SK-N-SH treated with all-trans-retinoic acid at 6 μM for 48 hours (cell line): ENCODE measurements around the gene CCDC24.

Experiments used
- ATAC-seq: fragments of 200-7000 bp; cut with Tn5 transposase; 3 replicates; pipeline ENCODE4 v1.9.1; 2020; ENCODE audit warnings: mild to moderate bottlenecking, moderate library complexity
- ARNTL ChIP-seq: fragments of 450-650 bp; formaldehyde crosslinking; IDR thresholded peaks from 2 replicates; pipeline ENCODE4 v1.5.0; 2020; ENCODE audit warnings: low read depth, mild to moderate bottlenecking, moderate library complexity, borderline replicate concordance
- BACH2 ChIP-seq: fragments of 250-450 bp; sonication (Bioruptor Pico); IDR thresholded peaks from 2 replicates; pipeline ENCODE4 v1.9.0; 2021; ENCODE audit warnings: mild to moderate bottlenecking, borderline replicate concordance
- CSDC2 ChIP-seq: fragments of 250-450 bp; sonication (Bioruptor Pico); IDR thresholded peaks from 2 replicates; pipeline ENCODE4 v1.5.0; 2020; ENCODE audit warnings: mild to moderate bottlenecking, moderate library complexity
- ESRRG ChIP-seq: fragments of 250-450 bp; sonication (Bioruptor Pico); IDR thresholded peaks from 2 replicates; pipeline ENCODE4 v1.6.1; 2021; ENCODE audit warnings: mild to moderate bottlenecking
- GLIS3 ChIP-seq: fragments of 250-450 bp; sonication (Bioruptor Pico); IDR thresholded peaks from 2 replicates; pipeline ENCODE4 v1.5.0; 2020; ENCODE audit warnings: mild to moderate bottlenecking, moderate library complexity
- ISL1 ChIP-seq: fragments of 250-450 bp; sonication (Bioruptor Pico); IDR thresholded peaks from 2 replicates; pipeline ENCODE4 v2.1.2; 2022; ENCODE audit warnings: mild to moderate bottlenecking, moderate library complexity
- OSR1 ChIP-seq: fragments of 250-450 bp; sonication (Bioruptor Pico); IDR thresholded peaks from 2 replicates; pipeline ENCODE4 v1.8.0; 2022; ENCODE audit warnings: moderate library complexity, mild to moderate bottlenecking, inconsistent platforms
- PPARA ChIP-seq: fragments of 250-450 bp; sonication (Bioruptor Pico); IDR thresholded peaks from 2 replicates; pipeline ENCODE4 v1.5.0; 2020; ENCODE audit warnings: mild to moderate bottlenecking, borderline replicate concordance
- SNAI2 ChIP-seq: fragments of 250-450 bp; sonication (Bioruptor Pico); IDR thresholded peaks from 2 replicates; pipeline ENCODE4 v1.5.0; 2020; ENCODE audit warnings: mild to moderate bottlenecking, moderate library complexity
- TCF4 ChIP-seq: fragments of 250-450 bp; sonication (Bioruptor Pico); IDR thresholded peaks from 2 replicates; pipeline ENCODE4 v1.8.0; 2021; ENCODE audit warnings: mild to moderate bottlenecking, moderate library complexity, borderline replicate concordance
- TOX ChIP-seq: fragments of 250-450 bp; sonication (Bioruptor Pico); IDR thresholded peaks from 2 replicates; pipeline ENCODE4 v1.8.0; 2021; ENCODE audit warnings: mild to moderate bottlenecking, moderate library complexity, borderline replicate concordance
- ZC3H10 ChIP-seq: fragments of 250-450 bp; sonication (Bioruptor Pico); IDR thresholded peaks from 2 replicates; pipeline ENCODE4 v1.5.1; 2021; ENCODE audit warnings: mild to moderate bottlenecking, moderate library complexity
- ZFP3 ChIP-seq: fragments of 250-450 bp; sonication (Bioruptor Pico); IDR thresholded peaks from 2 replicates; pipeline ENCODE4 v1.5.0; 2020; ENCODE audit warnings: mild to moderate bottlenecking, moderate library complexity
- ZFP30 ChIP-seq: fragments of 450-650 bp; formaldehyde crosslinking; IDR thresholded peaks from 2 replicates; pipeline ENCODE4 v1.5.0; 2022; ENCODE audit warnings: mild to moderate bottlenecking, moderate library complexity
- ZNF565 ChIP-seq: fragments of 450-650 bp; formaldehyde crosslinking; conservative IDR thresholded peaks from 2 replicates; pipeline ENCODE4 v1.5.0; 2020; ENCODE audit warnings: low read depth, mild to moderate bottlenecking, moderate library complexity
- ZNF70 ChIP-seq: fragments of 450-650 bp; formaldehyde crosslinking; IDR thresholded peaks from 2 replicates; pipeline ENCODE4 v1.5.0; 2020; ENCODE audit warnings: mild to moderate bottlenecking, moderate library complexity
- ZNF8 ChIP-seq: fragments of 450-650 bp; formaldehyde crosslinking; IDR thresholded peaks from 2 replicates; pipeline ENCODE4 v1.5.0; 2020; ENCODE audit warnings: mild to moderate bottlenecking, moderate library complexity
- TF ChIP-seq, protein P1 (sequence below): fragments of 250-450 bp; sonication (Bioruptor Pico); IDR thresholded peaks from 2 replicates; pipeline ENCODE4 v1.8.0; 2020; ENCODE audit warnings: mild to moderate bottlenecking, moderate library complexity, borderline replicate concordance
- TF ChIP-seq, protein P2 (sequence below): fragments of 250-450 bp; sonication (Bioruptor Pico); IDR thresholded peaks from 2 replicates; pipeline ENCODE4 v1.5.1; 2021; ENCODE audit warnings: mild to moderate bottlenecking, moderate library complexity
- TF ChIP-seq, protein P3 (sequence below): fragments of 250-450 bp; sonication (Bioruptor Pico); IDR thresholded peaks from 2 replicates; pipeline ENCODE4 v1.5.0; 2020; ENCODE audit warnings: mild to moderate bottlenecking, moderate library complexity
- TF ChIP-seq, protein P4 (sequence below): fragments of 250-450 bp; sonication (Bioruptor Pico); IDR thresholded peaks from 2 replicates; pipeline ENCODE4 v1.5.1; 2020; ENCODE audit warnings: low read depth, mild to moderate bottlenecking, moderate library complexity

Gene CCDC24

DNA sequence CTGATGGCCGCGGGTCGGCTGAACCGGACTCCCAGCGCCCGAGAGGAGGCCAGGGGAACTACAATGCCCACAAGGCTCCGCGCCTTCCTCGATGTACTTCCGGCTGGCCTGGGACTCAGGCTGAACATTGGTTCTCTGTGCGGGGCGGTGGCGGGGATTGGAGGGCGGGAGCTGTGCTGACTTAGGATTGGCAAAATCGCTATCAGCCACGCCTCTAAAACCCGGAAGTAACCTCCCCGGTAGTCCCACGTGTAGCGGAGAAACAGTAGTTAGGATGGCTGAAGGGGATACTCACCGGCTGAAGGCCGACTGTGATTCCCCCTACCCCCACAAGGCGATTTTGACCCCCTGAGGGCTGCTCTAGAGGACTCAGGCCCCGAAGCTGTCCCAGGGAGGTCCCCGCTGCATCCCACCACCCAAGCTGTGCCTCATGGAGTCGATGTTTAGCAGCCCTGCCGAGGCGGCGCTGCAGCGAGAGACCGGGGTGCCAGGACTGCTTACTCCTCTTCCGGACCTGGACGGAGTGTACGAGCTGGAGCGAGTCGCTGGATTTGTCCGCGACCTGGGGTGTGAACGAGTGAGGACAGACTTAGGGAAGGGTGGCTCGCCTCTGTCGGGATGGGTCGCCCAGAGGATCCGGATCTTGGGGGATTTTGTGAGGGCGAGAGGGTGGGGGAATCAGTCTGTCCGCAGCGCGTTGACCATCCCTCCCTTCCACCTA is 21.5 kb upstream of the CCDC24 start, which contains the start of gene DPH2:
Gene DPH2 (plus strand): TSS at position 265 of the 721 bp plus-strand sequence. CDS start 166 bp downstream, at position 431.
- peak; percentile 95 for ATAC-seq
- TF ChIP-seq, protein P1, sequence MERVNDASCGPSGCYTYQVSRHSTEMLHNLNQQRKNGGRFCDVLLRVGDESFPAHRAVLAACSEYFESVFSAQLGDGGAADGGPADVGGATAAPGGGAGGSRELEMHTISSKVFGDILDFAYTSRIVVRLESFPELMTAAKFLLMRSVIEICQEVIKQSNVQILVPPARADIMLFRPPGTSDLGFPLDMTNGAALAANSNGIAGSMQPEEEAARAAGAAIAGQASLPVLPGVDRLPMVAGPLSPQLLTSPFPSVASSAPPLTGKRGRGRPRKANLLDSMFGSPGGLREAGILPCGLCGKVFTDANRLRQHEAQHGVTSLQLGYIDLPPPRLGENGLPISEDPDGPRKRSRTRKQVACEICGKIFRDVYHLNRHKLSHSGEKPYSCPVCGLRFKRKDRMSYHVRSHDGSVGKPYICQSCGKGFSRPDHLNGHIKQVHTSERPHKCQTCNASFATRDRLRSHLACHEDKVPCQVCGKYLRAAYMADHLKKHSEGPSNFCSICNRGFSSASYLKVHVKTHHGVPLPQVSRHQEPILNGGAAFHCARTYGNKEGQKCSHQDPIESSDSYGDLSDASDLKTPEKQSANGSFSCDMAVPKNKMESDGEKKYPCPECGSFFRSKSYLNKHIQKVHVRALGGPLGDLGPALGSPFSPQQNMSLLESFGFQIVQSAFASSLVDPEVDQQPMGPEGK (CRISPR knock-in tag) = no peak
- TF ChIP-seq SNAI2 (no peak), ZNF8 (CRISPR knock-in tag) (no peak), ARNTL (CRISPR knock-in tag) (no peak), TCF4 (CRISPR knock-in tag) (no peak), ZNF565 (CRISPR knock-in tag) (no peak), CSDC2 (CRISPR knock-in tag) (no peak), ZFP3 (CRISPR knock-in tag) (no peak)
- TF ChIP-seq, protein P2, sequence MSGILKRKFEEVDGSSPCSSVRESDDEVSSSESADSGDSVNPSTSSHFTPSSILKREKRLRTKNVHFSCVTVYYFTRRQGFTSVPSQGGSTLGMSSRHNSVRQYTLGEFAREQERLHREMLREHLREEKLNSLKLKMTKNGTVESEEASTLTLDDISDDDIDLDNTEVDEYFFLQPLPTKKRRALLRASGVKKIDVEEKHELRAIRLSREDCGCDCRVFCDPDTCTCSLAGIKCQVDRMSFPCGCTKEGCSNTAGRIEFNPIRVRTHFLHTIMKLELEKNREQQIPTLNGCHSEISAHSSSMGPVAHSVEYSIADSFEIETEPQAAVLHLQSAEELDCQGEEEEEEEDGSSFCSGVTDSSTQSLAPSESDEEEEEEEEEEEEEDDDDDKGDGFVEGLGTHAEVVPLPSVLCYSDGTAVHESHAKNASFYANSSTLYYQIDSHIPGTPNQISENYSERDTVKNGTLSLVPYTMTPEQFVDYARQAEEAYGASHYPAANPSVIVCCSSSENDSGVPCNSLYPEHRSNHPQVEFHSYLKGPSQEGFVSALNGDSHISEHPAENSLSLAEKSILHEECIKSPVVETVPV (CRISPR knock-in tag) = no peak
- TF ChIP-seq, protein P3, sequence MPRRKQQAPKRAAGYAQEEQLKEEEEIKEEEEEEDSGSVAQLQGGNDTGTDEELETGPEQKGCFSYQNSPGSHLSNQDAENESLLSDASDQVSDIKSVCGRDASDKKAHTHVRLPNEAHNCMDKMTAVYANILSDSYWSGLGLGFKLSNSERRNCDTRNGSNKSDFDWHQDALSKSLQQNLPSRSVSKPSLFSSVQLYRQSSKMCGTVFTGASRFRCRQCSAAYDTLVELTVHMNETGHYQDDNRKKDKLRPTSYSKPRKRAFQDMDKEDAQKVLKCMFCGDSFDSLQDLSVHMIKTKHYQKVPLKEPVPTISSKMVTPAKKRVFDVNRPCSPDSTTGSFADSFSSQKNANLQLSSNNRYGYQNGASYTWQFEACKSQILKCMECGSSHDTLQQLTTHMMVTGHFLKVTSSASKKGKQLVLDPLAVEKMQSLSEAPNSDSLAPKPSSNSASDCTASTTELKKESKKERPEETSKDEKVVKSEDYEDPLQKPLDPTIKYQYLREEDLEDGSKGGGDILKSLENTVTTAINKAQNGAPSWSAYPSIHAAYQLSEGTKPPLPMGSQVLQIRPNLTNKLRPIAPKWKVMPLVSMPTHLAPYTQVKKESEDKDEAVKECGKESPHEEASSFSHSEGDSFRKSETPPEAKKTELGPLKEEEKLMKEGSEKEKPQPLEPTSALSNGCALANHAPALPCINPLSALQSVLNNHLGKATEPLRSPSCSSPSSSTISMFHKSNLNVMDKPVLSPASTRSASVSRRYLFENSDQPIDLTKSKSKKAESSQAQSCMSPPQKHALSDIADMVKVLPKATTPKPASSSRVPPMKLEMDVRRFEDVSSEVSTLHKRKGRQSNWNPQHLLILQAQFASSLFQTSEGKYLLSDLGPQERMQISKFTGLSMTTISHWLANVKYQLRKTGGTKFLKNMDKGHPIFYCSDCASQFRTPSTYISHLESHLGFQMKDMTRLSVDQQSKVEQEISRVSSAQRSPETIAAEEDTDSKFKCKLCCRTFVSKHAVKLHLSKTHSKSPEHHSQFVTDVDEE (CRISPR knock-in tag) = no peak

DNA sequence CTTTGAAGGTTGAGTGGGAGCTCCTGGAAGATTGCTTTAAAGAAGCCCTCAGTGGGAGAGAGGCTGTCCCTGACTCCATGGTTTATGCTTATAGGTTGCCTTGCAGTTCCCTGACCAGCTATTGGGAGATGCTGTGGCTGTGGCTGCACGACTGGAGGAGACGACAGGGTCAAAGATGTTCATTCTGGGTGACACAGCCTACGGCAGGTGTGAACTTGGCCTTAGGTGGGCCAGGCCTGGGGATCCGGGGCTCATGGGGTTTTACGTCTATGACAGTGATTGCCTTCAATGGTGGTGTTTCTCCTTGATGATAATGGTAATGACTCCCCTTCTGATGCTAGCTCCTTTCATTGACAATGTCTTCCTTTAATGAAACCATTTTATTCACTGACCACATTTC is 20.9 kb upstream of the CCDC24 start:
- no peak for ATAC-seq
- TF ChIP-seq ARNTL (CRISPR knock-in tag) (no peak), ISL1 (no peak), ZNF565 (CRISPR knock-in tag) (no peak), ESRRG (CRISPR knock-in tag) (no peak), GLIS3 (CRISPR knock-in tag) (no peak), ZNF8 (CRISPR knock-in tag) (no peak), CSDC2 (CRISPR knock-in tag) (no peak), BACH2 (CRISPR knock-in tag) (no peak), ZFP30 (CRISPR knock-in tag) (no peak), ZNF70 (no peak), ZFP3 (CRISPR knock-in tag) (no peak), TOX (CRISPR knock-in tag) (no peak), ZC3H10 (no peak), OSR1 (CRISPR knock-in tag) (no peak), PPARA (no peak)
- TF ChIP-seq, protein P1 (CRISPR knock-in tag) = no peak
- TF ChIP-seq, protein P2 (CRISPR knock-in tag) = no peak
- TF ChIP-seq, protein P4, sequence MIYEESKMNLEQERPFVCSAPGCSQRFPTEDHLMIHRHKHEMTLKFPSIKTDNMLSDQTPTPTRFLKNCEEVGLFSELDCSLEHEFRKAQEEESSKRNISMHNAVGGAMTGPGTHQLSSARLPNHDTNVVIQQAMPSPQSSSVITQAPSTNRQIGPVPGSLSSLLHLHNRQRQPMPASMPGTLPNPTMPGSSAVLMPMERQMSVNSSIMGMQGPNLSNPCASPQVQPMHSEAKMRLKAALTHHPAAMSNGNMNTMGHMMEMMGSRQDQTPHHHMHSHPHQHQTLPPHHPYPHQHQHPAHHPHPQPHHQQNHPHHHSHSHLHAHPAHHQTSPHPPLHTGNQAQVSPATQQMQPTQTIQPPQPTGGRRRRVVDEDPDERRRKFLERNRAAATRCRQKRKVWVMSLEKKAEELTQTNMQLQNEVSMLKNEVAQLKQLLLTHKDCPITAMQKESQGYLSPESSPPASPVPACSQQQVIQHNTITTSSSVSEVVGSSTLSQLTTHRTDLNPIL = no peak
